OCI-LY3 (cell line): ENCODE data around the gene CREB3L2.
"Not testable (repeated sequence)": the region's sequence is repeated elsewhere in the genome, so short reads cannot be mapped to it uniquely, and the experiment has no call there.

Source experiments
- H2AFZ ChIP-seq: fragments of 200-600, 300-600 bp; shearing (Covaris generic); 2 replicates; pipeline ENCODE4 v1.6.0; 2014; ENCODE audit warnings: antibody characterized with exemption, low read depth, low read length
- H3K27ac ChIP-seq: fragments of 200-600, 300-600 bp; sonication (generic); 2 replicates; pipeline ENCODE4 v1.5.1; 2014; ENCODE audit warnings: mild to moderate bottlenecking, low read length, moderate library complexity, mixed read lengths
- H3K27me3 ChIP-seq: fragments of 200-600, 300-600 bp; sonication (generic); 2 replicates; pipeline ENCODE4 v1.6.1; 2014; ENCODE audit warnings: low read depth, low read length, mixed read lengths
- H3K36me3 ChIP-seq: fragments of 200-600, 300-600 bp; sonication (generic); replicated peaks from 2 replicates; pipeline ENCODE3; 2014; ENCODE audit warnings: low read depth, low read length, mixed read lengths
- H3K4me1 ChIP-seq: fragments of 300-600, 200-600 bp; sonication (generic); 2 replicates; pipeline ENCODE4 v1.6.1; 2014; ENCODE audit warnings: low read length, mixed read lengths
- H3K4me2 ChIP-seq: fragments of 200-600, 300-600 bp; sonication (generic); 2 replicates; pipeline ENCODE4 v1.6.1; 2014; ENCODE audit warnings: low read length, mixed read lengths
- H3K4me3 ChIP-seq: fragments of 300-600, 200-600 bp; sonication (generic); 2 replicates; pipeline ENCODE4 v1.5.1; 2014; ENCODE audit warnings: antibody characterized with exemption, mild to moderate bottlenecking, low read length, moderate library complexity
- H3K79me2 ChIP-seq: fragments of 300-600, 200-600 bp; shearing (Covaris generic); 2 replicates; pipeline ENCODE4 v1.6.1; 2014; ENCODE audit warnings: mild to moderate bottlenecking, low read length, mixed read lengths
- H3K9ac ChIP-seq: fragments of 300-600, 200-600 bp; shearing (Covaris generic); 2 replicates; pipeline ENCODE4 v1.6.0; 2014; ENCODE audit warnings: mild to moderate bottlenecking, low read length, moderate library complexity
- H3K9me3 ChIP-seq: fragments of 200-600, 300-600 bp; shearing (Covaris generic); 2 replicates; pipeline ENCODE4 v1.6.1; 2014; ENCODE audit warnings: low read length, mixed read lengths; ENCODE audit not compliant: insufficient read depth
- H4K20me1 ChIP-seq: fragments of 200-600, 300-600 bp; sonication (generic); 2 replicates; pipeline ENCODE4 v1.6.1; 2016; ENCODE audit warnings: low read length, mixed read lengths; ENCODE audit not compliant: insufficient read depth
- CTCF ChIP-seq: fragments of 200-600, 300-600 bp; sonication (generic); IDR thresholded peaks from 2 replicates; pipeline ENCODE4 v1.5.1; 2014; ENCODE audit warnings: antibody characterized with exemption, low read length, low read depth
- EZH2phosphoT487 ChIP-seq: fragments of 200-600 bp; shearing (Covaris generic); IDR thresholded peaks from 2 replicates; pipeline ENCODE4 v1.6.1; 2018; ENCODE audit warnings: antibody characterized with exemption, mixed run types, low read depth

Gene CREB3L2

GRCh38 chr7:137834552-137834951, 167.3 kb downstream of the CREB3L2 start:
- H3K9me3 ChIP-seq, result peaks cover 3% of the 10 kb centered on the region; the same call in 1 of the 2 replicates
- H3K27ac ChIP-seq, result no peak overlapping the region
- no peak overlapping the region for H3K4me3 ChIP-seq
- no peak for TF ChIP-seq EZH2phosphoT487
- TF ChIP-seq CTCF, result no peak
- peaks cover 13% of the 10 kb centered on the region for H3K4me1 ChIP-seq
- no peak overlapping the region for H3K4me2 ChIP-seq
- H3K36me3 ChIP-seq, result peaks cover 36% of the 10 kb centered on the region
- no peak overlapping the region for H3K9ac ChIP-seq
- no peaks in the 10 kb centered on the region for H4K20me1 ChIP-seq
- no peak overlapping the region for H2AFZ ChIP-seq
- no peaks in the 10 kb centered on the region for H3K79me2 ChIP-seq
- no peaks in the 10 kb centered on the region for H3K27me3 ChIP-seq

- not testable (repeated sequence) for H3K79me2 ChIP-seq, H3K27me3 ChIP-seq, H3K27ac ChIP-seq, H3K9ac ChIP-seq, H3K4me3 ChIP-seq, H2AFZ ChIP-seq, H3K4me2 ChIP-seq, H3K9me3 ChIP-seq, H4K20me1 ChIP-seq
- Histone ChIP-seq H3K4me1 (peaks cover 13% of the 10 kb centered on the region), H3K36me3 (peaks cover 36% of the 10 kb centered on the region)
Observed at GRCh38 chr7:137832990-137833389, 168.9 kb downstream of the CREB3L2 start.

- TF ChIP-seq CTCF (no peak), EZH2phosphoT487 (no peak)
- H3K4me1 ChIP-seq, result peaks cover 10% of the 10 kb centered on the region
Observed at GRCh38 chr7:137832382-137832781, 169.5 kb downstream of the CREB3L2 start.

GRCh38 chr7:137831555-137831954, 170.3 kb downstream of the CREB3L2 start:
- not testable (repeated sequence) for H3K4me2 ChIP-seq, H3K9ac ChIP-seq, H3K4me3 ChIP-seq, H3K27ac ChIP-seq, H3K27me3 ChIP-seq, H4K20me1 ChIP-seq, H2AFZ ChIP-seq, H3K79me2 ChIP-seq, H3K9me3 ChIP-seq, H3K4me1 ChIP-seq
- H3K36me3 ChIP-seq, result peaks cover 35% of the 10 kb centered on the region

More at GRCh38 chr7:137832382-137832781, 169.5 kb downstream of the CREB3L2 start:
- H2AFZ ChIP-seq, result no peak overlapping the region
- no peak overlapping the region for H3K27ac ChIP-seq
- no peak overlapping the region for H3K4me2 ChIP-seq
- H3K9ac ChIP-seq, result no peak overlapping the region
- H3K79me2 ChIP-seq, result no peaks in the 10 kb centered on the region
- no peaks in the 10 kb centered on the region for H4K20me1 ChIP-seq
- no peak overlapping the region for H3K4me3 ChIP-seq
- peaks cover 3% of the 10 kb centered on the region; the same call in 1 of the 2 replicates for H3K9me3 ChIP-seq
- no peaks in the 10 kb centered on the region for H3K27me3 ChIP-seq
- peaks cover 36% of the 10 kb centered on the region for H3K36me3 ChIP-seq

- no peaks in the 10 kb centered on the region for H3K27me3 ChIP-seq
- peaks cover 20% of the 10 kb centered on the region for H3K36me3 ChIP-seq
- TF ChIP-seq EZH2phosphoT487, result no peak
- no peak for TF ChIP-seq CTCF
- no peak overlapping the region for H2AFZ ChIP-seq
- peaks cover 3% of the 10 kb centered on the region; the same call in 1 of the 2 replicates for H3K9me3 ChIP-seq
- no peaks in the 10 kb centered on the region for H3K4me1 ChIP-seq
- H3K9ac ChIP-seq, result no peak overlapping the region
- no peak overlapping the region for H3K4me2 ChIP-seq
- H4K20me1 ChIP-seq, result no peaks in the 10 kb centered on the region
- H3K79me2 ChIP-seq, result no peaks in the 10 kb centered on the region
- no peak overlapping the region for H3K27ac ChIP-seq
- H3K4me3 ChIP-seq, result no peak overlapping the region
Observed at GRCh38 chr7:137829337-137829992, 172.4 kb downstream of the CREB3L2 start.
